K562 (cell line): ENCODE measurements around the gene ARHGEF3. TPM values are rescaled to one million over a fixed set of nuclear protein-coding genes. Genes with fewer than 3 reads are reported as not detected.

Source experiments
- CBX8 ChIP-seq: fragments of 200-600 bp; sonication (generic); IDR thresholded peaks from 2 replicates; pipeline ENCODE4 v1.6.1; 2012; ENCODE audit warnings: borderline replicate concordance, mixed run types, low read depth, mild to moderate bottlenecking, moderate library complexity, mixed read lengths, low read length, control low read depth, inconsistent platforms; ENCODE audit not compliant: poor library complexity, severe bottlenecking; ENCODE audit errors: extremely low read depth
- FOXJ3 ChIP-seq: sonication (generic); formaldehyde crosslinking; IDR thresholded peaks from 2 replicates; pipeline ENCODE4 v1.4.0; 2020; ENCODE audit warnings: mild to moderate bottlenecking, missing genetic modification reagents
- HMGXB4 ChIP-seq: sonication (generic); formaldehyde crosslinking; IDR thresholded peaks from 2 replicates; pipeline ENCODE4 v1.8.1; 2023; ENCODE audit warnings: mild to moderate bottlenecking, missing genetic modification reagents
- HNRNPH1 ChIP-seq: fragments of 200-400 bp; formaldehyde crosslinking; optimal IDR thresholded peaks from 2 replicates; pipeline ENCODE3; 2017; ENCODE audit warnings: low read depth, mild to moderate bottlenecking, low read length, moderate library complexity
- KDM5B ChIP-seq: fragments of 200-600 bp; sonication (generic); IDR thresholded peaks from 2 replicates; pipeline ENCODE4 v1.6.1; 2012; ENCODE audit warnings: low read depth, mild to moderate bottlenecking, moderate library complexity, low read length, control low read depth, inconsistent platforms; ENCODE audit not compliant: insufficient replicate concordance
- KLF1 ChIP-seq: fragments of 450-650 bp; IDR thresholded peaks from 2 replicates; pipeline ENCODE4 v1.6.1; 2016; ENCODE audit warnings: missing genetic modification characterization, missing compliant biosample characterization
- TRIM24 ChIP-seq, 2 experiments: fragments of 450-650 bp; IDR thresholded peaks; 2 replicates each; pipeline ENCODE4 v1.6.1; 2016
- ZBTB8A ChIP-seq: fragments of 450-650 bp; IDR thresholded peaks from 2 replicates; pipeline ENCODE4 v1.6.1; 2018; ENCODE audit warnings: mild to moderate bottlenecking, moderate library complexity; ENCODE audit not compliant: partially characterized antibody
- ZC3H4 ChIP-seq: sonication (generic); formaldehyde crosslinking; IDR thresholded peaks from 2 replicates; pipeline ENCODE4 v1.9.0; 2021; ENCODE audit warnings: missing genetic modification reagents, borderline replicate concordance
- ZNF143 ChIP-seq: sonication (generic); formaldehyde crosslinking; IDR thresholded peaks from 2 replicates; pipeline ENCODE4 v1.9.0; 2022; ENCODE audit warnings: mild to moderate bottlenecking, missing genetic modification reagents
- ZNF311 ChIP-seq: fragments of 250-450 bp; sonication (Bioruptor Pico); IDR thresholded peaks from 2 replicates; pipeline ENCODE4 v1.4.0; 2020; ENCODE audit warnings: mild to moderate bottlenecking, moderate library complexity
- ZNF785 ChIP-seq: fragments of 250-450 bp; sonication (Bioruptor Pico); IDR thresholded peaks from 2 replicates; pipeline ENCODE4 v1.4.0; 2020; ENCODE audit warnings: mild to moderate bottlenecking
- polyA plus RNA-seq, 8 experiments: library from polyadenylated mRNA; depleted of rRNA in 4 of 8; stranded (reverse) in 5 of 8; unstranded in 3 of 8; fragments of >200 nt; fragmentation: Nextera tagmentation in 2 of 8; fragmentation: Illumina TruSeq in 1 of 8; extraction: Ambion mirVana in 2 of 8; extraction: Trizol in 1 of 8; gene quantifications; 2 replicates each; pipeline versions ENCODE4 v1.2.1 to v1.2.3, GENCODE V29; 2011 to 2014; ENCODE audit warnings: inconsistent platforms in 1 of 8, missing spikeins in 1 of 8
- total RNA-seq, 7 experiments: library from RNA; depleted of rRNA in 6 of 7; stranded (reverse); fragments of >200 nt in 6 of 7; fragmentation: Illumina TruSeq in 2 of 7; extraction: Trizol in 2 of 7; gene quantifications; 2 replicates each; pipeline versions ENCODE4 v1.2.1 to v1.2.3, GENCODE V29; 2011 to 2021; ENCODE audit warnings: low replicate concordance in 1 of 7
- TF ChIP-seq, protein P1 (sequence below), 2 experiments: fragments of 450-650 bp in 1 of 2; sonication (generic) in 1 of 2; formaldehyde crosslinking; conservative IDR thresholded peaks; 2 replicates each; pipeline versions ENCODE4 v1.4.0 to v1.8.1; 2020 to 2022; ENCODE audit warnings: mild to moderate bottlenecking in 1 of 2, missing genetic modification reagents in 1 of 2

Gene ARHGEF3
- total and polyA plus RNA-seq, 9 of the 15 experiments (the other 6 are each of a cell fraction or from before 2014, with no cell fraction given): 0.77 to 2.7 (median 1.4) TPM

DNA sequence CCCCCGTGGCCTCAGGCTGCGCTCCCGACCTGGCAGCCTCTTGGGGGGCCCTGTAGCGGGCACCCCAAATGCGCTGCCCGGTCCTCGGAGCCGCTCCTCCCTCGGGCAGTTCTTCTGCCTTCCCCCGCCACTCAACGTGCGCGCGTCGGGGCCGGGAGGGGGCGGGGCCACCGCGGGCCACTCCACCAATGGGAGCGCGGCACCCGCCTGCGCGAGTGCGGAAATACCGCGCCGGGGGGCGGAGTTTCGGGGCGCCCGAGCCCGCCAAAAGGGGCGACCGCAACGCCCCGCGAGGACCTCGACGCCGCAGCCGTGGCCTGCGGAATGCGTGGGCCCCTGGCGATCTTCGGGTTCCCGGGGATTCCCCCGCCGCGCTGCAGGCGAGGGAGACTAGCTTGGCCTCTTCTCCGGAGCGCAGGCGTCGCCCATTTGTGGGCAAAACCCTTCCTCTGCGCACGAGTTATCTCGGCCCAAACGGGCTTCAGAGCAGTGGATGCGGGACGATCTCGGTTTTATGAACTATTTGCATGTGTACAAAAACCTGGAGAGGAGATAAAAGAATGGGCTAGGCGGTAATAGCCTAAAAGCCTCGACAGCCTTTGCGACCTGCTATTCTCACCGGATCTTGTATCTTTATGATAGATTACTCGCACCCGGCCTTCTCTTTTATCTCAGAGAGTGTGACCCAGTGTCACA lies 118.5 kb downstream of the ARHGEF3 start, which contains the start of gene TASOR (continued):
- TF ChIP-seq ZNF311 (CRISPR knock-in tag) (no peak), TRIM24 (IDR thresholded peaks at IDR 0.05) (peak in 1 of 2 experiments; percentile 64; a peak in 1 of 4 replicates), ZBTB8A (no peak), FOXJ3 (no peak; the same call in 1 of the 2 replicates), ZC3H4 (CRISPR knock-in tag) (no peak), HMGXB4 (CRISPR knock-in tag) (peak; percentile 61; the same call in 1 of the 2 replicates), HNRNPH1 (no peak), ZNF143 (no peak), KDM5B (no peak), ZNF785 (CRISPR knock-in tag) (no peak), KLF1 (no peak; the same call in 1 of the 2 replicates), CBX8 (no peak)
- TF ChIP-seq, protein P1, sequence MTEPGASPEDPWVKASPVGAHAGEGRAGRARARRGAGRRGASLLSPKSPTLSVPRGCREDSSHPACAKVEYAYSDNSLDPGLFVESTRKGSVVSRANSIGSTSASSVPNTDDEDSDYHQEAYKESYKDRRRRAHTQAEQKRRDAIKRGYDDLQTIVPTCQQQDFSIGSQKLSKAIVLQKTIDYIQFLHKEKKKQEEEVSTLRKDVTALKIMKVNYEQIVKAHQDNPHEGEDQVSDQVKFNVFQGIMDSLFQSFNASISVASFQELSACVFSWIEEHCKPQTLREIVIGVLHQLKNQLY (CRISPR knock-in tag; conservative IDR thresholded peaks at IDR 0.05): peak in 1 of 2 experiments; percentile 93; a peak in 2 of 4 replicates
